ENCODE data around the gene FAM20A. TPM values are rescaled to one million over a fixed set of nuclear protein-coding genes. Genes with fewer than 3 reads are reported as not detected.

Gene FAM20A
- total RNA-seq: not detected in 2 replicates

GRCh38 chr17:68600931-68601564 lies at the start of gene FAM20A:
Gene FAM20A, minus strand, starts transcription at chr17:68601367. Its CDS starts 701 bp downstream, at chr17:68600666.

GRCh38 chr17:68512247-68512959 lies 88.8 kb downstream of the FAM20A start, which contains the start of gene PRKAR1A:
Gene PRKAR1A, plus strand, starts transcription at chr17:68512430. Its CDS starts 2,970 bp downstream, at chr17:68515400.

Other genes starting within 250 kb of the FAM20A start
- 32.4 and 74.9 TPM in 2 replicates for gene WIPI1, start 143.9 kb downstream of the FAM20A start, total RNA-seq
- gene PRKAR1A, start 88.9 kb downstream of the FAM20A start, total RNA-seq: 235 and 251 TPM in 2 replicates

Measured in tracheal epithelial cell (primary cell).